ENCODE data around the gene TRPC6. TPM values are rescaled to one million over a fixed set of nuclear protein-coding genes. Genes with fewer than 3 reads are reported as not detected.

Gene TRPC6
- total RNA-seq, 1 donor from 2014 or later = not detected

DNA sequence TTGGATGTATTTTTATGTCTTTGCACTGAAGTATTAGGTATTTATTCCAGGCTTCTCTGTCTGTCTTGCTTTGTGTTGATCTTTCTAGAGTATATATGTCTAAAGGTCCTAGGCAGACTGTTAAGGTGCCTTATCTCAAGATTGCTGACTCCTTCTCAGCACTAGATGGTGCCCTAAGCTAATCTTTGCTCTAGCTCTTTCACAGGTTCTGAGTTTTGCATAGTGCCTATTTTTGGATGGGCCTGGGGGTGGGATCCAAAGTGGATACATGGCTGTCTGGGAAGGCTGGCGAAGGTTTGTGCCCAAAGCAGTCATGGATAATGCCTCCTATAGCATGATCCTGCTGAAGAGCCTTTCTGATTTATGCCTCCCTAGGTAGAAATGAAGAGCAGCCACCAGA is 154.9 kb downstream of the TRPC6 start:
- H3K27me3 ChIP-seq (ENCODE audit: control insufficient read depth, insufficient read depth, low read length) = no peaks in the 10 kb centered on the region
- H3K36me3 ChIP-seq (ENCODE audit: control insufficient read depth, insufficient read depth, low read length) = no peaks in the 10 kb centered on the region
- H3K4me3 ChIP-seq (ENCODE audit: low read depth, low read length) = no peak overlapping the region
- DNase-seq (ENCODE audit: low read depth) = no peak
- TF ChIP-seq, protein P1, sequence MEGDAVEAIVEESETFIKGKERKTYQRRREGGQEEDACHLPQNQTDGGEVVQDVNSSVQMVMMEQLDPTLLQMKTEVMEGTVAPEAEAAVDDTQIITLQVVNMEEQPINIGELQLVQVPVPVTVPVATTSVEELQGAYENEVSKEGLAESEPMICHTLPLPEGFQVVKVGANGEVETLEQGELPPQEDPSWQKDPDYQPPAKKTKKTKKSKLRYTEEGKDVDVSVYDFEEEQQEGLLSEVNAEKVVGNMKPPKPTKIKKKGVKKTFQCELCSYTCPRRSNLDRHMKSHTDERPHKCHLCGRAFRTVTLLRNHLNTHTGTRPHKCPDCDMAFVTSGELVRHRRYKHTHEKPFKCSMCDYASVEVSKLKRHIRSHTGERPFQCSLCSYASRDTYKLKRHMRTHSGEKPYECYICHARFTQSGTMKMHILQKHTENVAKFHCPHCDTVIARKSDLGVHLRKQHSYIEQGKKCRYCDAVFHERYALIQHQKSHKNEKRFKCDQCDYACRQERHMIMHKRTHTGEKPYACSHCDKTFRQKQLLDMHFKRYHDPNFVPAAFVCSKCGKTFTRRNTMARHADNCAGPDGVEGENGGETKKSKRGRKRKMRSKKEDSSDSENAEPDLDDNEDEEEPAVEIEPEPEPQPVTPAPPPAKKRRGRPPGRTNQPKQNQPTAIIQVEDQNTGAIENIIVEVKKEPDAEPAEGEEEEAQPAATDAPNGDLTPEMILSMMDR (IDR thresholded peaks at IDR 0.05; ENCODE audit: insufficient read depth, low read length, poor library complexity, severe bottlenecking) = peak; percentile 25

DNA sequence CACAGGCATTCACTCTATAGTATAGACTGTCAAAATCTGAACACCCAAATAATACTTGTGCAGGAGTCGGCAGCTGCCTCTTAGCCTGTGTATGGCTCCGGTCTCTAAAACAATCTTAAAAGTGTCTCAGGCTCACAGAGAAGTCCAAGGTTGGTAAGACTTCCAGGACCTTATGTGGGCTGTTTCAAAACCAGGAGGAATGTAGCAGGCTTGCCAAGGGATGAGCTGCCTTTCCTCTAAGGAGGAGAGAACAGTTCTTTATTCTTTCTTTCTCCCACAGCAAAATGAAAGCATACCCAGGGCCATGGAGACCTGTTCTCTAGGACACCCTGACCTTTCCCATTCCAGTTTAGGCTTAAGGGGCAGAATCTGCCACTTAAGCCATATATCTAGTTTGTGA is 176.5 kb downstream of the TRPC6 start:
- DNase-seq (ENCODE audit: low read depth) = no peak
- TF ChIP-seq, protein P1 (IDR thresholded peaks at IDR 0.05; ENCODE audit: insufficient read depth, low read length, poor library complexity, severe bottlenecking) = no peak
- Histone ChIP-seq H3K4me3 (ENCODE audit: low read depth, low read length) (no peak overlapping the region), H3K36me3 (ENCODE audit: control insufficient read depth, insufficient read depth, low read length) (no peaks in the 10 kb centered on the region), H3K27me3 (ENCODE audit: control insufficient read depth, insufficient read depth, low read length) (no peaks in the 10 kb centered on the region)
